HPDE6-E6E7 (cell line): Measurements from ENCODE around the gene ZNF655.
"Not testable (repeated sequence)": the region's sequence is repeated elsewhere in the genome, so short reads cannot be mapped to it uniquely, and the experiment has no call there.

Experiments
- DNase-seq: peaks from one replicate; pipeline ENCODE4 v3.0.0; 2011; ENCODE audit warnings: missing footprints; ENCODE audit errors: extremely low spot score

The ZNF655 gene, protein sequence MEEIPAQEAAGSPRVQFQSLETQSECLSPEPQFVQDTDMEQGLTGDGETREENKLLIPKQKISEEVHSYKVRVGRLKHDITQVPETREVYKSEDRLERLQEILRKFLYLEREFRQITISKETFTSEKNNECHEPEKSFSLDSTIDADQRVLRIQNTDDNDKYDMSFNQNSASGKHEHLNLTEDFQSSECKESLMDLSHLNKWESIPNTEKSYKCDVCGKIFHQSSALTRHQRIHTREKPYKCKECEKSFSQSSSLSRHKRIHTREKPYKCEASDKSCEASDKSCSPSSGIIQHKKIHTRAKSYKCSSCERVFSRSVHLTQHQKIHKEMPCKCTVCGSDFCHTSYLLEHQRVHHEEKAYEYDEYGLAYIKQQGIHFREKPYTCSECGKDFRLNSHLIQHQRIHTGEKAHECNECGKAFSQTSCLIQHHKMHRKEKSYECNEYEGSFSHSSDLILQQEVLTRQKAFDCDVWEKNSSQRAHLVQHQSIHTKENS

DNA sequence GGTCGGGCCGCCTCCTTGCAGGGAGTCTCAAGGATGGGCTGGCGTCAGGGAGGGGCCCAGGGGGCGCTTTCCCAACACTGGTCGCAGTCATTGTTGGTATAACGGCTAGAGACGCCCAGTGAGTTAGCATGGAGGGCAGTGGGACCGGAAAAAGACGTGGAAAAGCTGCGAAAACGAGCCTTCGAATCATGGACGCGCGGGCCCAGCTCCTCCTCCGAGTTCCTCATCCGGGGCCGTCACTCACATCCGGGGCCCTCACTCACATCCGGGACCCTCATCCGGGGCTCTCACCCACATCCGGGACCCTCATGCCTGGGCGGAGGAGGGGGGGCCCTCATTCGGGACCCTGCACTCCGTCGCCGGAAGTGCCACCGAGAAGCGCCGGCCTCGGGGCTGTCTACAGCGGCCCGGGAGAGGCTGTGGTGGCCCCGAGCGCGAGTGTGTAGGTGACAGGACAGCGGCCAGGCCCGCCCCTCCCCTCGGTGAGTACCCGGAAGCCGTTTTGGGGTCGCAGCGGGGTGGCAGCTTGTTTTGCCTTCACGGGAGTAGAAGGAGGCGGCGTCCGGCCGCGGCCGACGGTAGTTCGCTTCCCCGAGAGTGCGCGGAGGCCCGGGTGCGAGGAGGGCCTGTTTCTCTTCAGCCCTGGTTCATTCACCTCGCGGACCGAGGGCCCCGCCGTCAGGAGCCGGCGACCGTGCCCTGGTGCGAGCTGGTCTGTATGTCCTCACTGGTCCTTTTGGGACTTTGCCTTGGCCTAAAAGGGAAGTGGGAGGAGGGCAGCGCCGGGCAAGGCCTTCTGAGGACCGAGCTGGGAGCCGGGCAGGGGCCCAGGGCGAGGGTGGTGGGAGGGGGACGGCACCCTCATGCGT is at the start of gene ZNF655:
ZNF655 (plus strand) TSS at position 337 of the 869 bp plus-strand sequence. CDS start 1,918 bp downstream, outside the sequence.
- DNase-seq: peak; percentile 53

- DNase-seq: no peak
These were observed 44.4 kb upstream of the ZNF655 start for GRCh38 chr7:99514050-99514449.

- no peak for DNase-seq
These were observed 37.0 kb upstream of the ZNF655 start for GRCh38 chr7:99521399-99521798.

- DNase-seq: no peak
These were observed 32.6 kb upstream of the ZNF655 start for GRCh38 chr7:99525713-99526440.

GRCh38 chr7:99531354-99531765 is 27.1 kb upstream of the ZNF655 start:
- DNase-seq: no peak

DNA sequence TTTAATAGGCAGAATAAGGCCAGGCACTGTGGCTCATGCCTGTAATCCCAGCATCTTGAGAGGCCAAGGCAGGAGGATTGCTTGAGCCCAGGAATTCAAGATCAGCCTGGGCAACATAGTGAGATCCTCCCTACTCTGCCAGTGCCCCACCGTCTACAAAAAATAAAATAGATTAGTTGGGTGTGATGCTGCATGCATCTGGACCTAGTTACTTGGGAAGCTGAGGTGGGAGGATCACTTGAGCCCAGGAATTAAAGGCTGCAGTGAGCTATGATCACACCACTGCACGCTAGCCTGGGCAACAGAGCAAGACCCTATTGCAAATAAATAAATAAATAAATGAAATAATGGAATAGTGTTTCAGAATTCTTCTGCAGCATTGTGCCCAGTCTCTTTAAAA is 22.8 kb upstream of the ZNF655 start:
- DNase-seq: no peak

DNA sequence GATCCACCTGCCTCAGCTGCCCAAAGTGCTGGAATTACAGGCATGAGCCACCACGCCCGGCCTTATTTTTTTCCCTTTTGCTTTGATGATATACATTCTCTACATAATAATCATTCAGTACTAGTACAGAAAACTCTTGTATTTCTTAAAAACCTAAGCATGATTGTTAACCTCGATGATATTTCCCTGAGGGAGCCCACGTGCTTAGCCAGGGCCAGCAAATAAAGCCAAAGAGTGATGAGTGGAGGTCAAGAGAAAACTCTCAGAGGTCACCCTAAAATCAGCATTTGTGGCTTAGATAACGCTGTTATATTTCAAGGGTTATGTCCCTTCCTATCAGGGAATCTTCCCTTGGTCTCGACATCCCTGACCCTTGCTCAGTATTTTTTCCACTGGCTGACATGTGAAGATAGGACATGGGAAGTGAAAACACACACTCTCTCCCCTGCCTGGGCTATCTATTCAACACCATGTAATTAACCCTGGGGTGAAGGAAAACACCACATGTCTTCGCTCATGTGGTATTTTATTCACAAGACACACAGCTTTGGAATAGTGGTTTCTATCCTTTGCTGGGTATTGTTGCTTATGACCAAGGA is 19.1 kb upstream of the ZNF655 start:
- no peak for DNase-seq

- DNase-seq: no peak
These were observed 17.9 kb upstream of the ZNF655 start for GRCh38 chr7:99540542-99540941.

GRCh38 chr7:99541212-99541611 is 17.2 kb upstream of the ZNF655 start:
- no peak for DNase-seq

GRCh38 chr7:99543081-99543671 is 15.3 kb upstream of the ZNF655 start:
- DNase-seq: no peak

DNA sequence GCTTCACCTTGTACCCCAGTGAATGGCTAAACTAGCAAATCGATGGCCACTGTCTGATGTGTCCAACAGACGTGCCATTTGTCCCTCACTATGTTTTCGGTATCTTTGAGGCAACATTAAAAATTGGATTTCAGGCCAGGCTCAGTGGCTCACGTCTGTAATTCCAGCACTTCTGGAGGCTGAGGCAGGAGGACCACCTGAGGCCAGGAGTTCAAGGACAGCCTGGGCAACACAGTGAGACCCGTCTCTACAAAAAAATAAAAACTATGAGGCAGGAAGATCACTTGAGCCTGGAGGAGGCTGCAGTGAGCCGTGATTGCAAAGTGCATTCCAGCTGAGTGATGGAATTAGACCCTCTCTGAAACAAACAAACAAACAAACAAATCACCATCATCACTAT is 14.5 kb upstream of the ZNF655 start:
- DNase-seq: no peak

- not testable (repeated sequence) for DNase-seq
These were observed 13.1 kb upstream of the ZNF655 start for GRCh38 chr7:99545308-99545707.

DNA sequence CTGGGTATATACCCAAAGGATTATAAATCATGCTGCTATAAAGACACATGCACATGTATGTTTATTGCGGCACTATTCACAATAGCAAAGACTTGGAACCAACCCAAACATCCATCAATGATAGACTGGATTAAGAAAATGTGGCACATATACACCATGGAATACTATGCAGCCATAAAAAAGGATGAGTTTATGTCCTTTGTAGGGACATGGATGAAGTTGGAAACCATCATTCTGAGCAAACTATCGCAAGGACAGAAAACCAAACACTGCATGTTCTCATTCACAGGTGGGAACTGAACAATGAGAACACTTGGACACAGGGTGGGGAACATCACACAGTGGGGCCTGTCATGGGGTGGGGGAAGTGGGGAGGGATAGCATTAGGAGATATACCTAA is 8.9 kb upstream of the ZNF655 start:
- not testable (repeated sequence) for DNase-seq

DNA sequence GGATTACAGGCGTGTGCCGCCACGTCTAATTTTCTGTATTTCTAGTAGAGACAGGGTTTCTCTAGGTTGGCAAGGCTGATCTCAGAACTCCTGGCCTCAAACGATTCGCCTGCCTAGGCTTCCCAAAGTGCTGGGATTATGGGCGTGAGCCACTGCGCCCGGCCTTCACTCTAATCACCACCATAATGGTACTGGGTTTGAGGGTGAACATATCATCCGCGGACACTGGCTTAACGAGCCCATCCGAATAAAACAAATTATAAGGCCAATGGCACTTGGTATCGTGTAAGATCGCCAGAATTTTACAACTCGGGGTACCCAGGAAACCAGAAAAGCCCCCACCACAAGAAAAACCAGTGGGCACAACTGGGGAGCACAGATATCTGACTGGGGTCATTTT is 7.1 kb upstream of the ZNF655 start:
- no peak for DNase-seq

GRCh38 chr7:99551767-99552463 is 6.5 kb upstream of the ZNF655 start, which contains the start of gene FAM200A:
Gene FAM200A (minus strand): TSS chr7:99552114. CDS start chr7:99548407, 3,707 bp downstream.
- DNase-seq: peak; percentile 98

- no peak for DNase-seq
These were observed 5.4 kb upstream of the ZNF655 start for GRCh38 chr7:99553039-99553438.

GRCh38 chr7:99554939-99555338 is 3.5 kb upstream of the ZNF655 start:
- no peak for DNase-seq

GRCh38 chr7:99557196-99557607 is 1.2 kb upstream of the ZNF655 start:
- DNase-seq: no peak

DNA sequence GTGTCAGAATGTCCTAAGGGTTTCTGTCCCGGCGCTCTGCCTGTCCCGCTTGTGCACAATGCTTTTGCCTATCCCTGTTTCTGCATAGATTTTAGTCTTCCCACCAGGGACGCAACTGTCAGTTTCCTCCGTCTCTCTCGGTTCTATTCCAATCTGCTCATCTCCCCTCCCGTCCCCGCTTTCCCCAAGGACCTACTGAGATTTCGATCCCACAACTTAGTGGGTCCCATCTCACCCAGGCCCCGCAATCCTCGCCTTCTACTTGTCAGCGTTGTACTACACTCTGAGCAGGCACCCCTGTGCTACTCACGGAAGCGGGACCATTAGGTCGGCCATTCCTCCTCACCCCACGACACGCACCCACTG is 519 bp upstream of the ZNF655 start:
- no peak for DNase-seq

DNA sequence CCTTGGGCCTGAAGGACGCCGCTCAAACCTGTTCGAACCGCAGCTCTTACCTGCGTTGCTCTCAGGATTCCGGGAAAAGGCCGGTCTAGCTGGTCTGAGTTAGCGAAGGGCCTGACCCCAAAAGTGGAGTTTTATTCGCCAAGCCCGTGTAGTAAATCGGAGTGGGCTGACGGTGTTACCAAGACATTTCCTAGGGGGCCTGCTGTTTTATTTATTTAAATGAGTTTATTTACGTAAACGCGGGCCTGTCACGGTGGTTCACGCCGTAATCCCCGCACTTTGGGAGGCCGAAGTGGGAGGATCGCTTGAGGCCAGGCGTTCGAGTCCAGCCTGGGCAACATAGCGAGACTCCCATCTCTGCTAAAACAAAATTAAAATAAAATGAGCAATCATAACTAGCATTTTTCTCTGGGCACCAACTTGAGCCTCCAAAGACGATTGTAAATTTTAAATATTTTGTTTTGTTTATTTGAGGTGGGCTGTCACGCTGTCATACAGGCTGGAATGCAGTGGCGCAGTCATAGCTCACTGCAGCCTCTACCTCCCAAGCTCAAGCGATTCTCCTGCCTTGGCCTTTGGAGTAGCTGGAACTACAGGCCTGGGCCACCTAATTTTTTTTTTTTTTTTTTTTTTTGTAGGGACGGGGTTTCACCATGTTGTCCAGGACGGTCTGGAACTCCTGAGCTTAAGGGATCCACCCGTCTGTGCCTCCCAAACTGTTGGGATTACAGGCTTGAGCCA is 903 bp downstream of the ZNF655 start:
- no peak for DNase-seq
